Lower lobe of right lung (tissue), 2 donors: Measurements from ENCODE around the gene SCMH1. TPM values are rescaled to one million over a fixed set of nuclear protein-coding genes. Genes with fewer than 3 reads are reported as not detected.

Experiments used
- ATAC-seq, 2 donors: fragments of 200-7000 bp; cut with Tn5 transposase; one replicate each; pipeline ENCODE4 v1.9.1; 2020 to 2022; ENCODE audit warnings: mild to moderate bottlenecking in 2 of 2, moderate library complexity in 2 of 2
- DNase-seq: peaks from one replicate; pipeline ENCODE4 v3.0.0-alpha.2; 2020
- H3K27ac ChIP-seq: fragments of 200-600 bp; one replicate; pipeline ENCODE4 v1.8.0; 2022
- H3K27me3 ChIP-seq: fragments of 200-600 bp; one replicate; pipeline ENCODE4 v1.8.0; 2022; ENCODE audit warnings: low read depth
- H3K36me3 ChIP-seq: fragments of 200-600 bp; one replicate; pipeline ENCODE4 v1.8.0; 2022; ENCODE audit warnings: mild to moderate bottlenecking
- H3K4me1 ChIP-seq: fragments of 200-600 bp; one replicate; pipeline ENCODE4 v1.8.0; 2022
- H3K4me3 ChIP-seq: fragments of 200-600 bp; one replicate; pipeline ENCODE4 v1.8.0; 2022; ENCODE audit warnings: mild to moderate bottlenecking
- H3K9me3 ChIP-seq: fragments of 200-600 bp; one replicate; pipeline ENCODE4 v1.8.0; 2022
- CTCF ChIP-seq: fragments of 200-600 bp; IDR thresholded peaks from one replicate; pipeline ENCODE4 v1.8.0; 2022; ENCODE audit warnings: antibody characterized with exemption, mild to moderate bottlenecking
- intact Hi-C: fragments of 100-400 bp; cut with DNase I; formaldehyde crosslinking; loops from one replicate; pipeline ENCODE4 v1.11.0; 2022
- total RNA-seq: library from RNA; stranded (reverse); fragmentation: NEBNext Ultra II Directional; extraction: Animal tissue kit (Norgen Biotek cat#: 25700); gene quantifications from one replicate; pipeline ENCODE4 v1.2.1, GENCODE V29; 2021
- donor health status: DM: no; HTN: yes; CAD: no; lungs with severe emphysema.

SCMH1 gene
- total RNA-seq, 1 donor from 2014 or later, result 30.0 TPM

- ATAC-seq (no peak), DNase-seq (no peak)
- intact Hi-C loops, result no loop called here
These were observed 80.3 kb downstream of the SCMH1 start for GRCh38 chr1:41161846-41162245.

GRCh38 chr1:41160498-41161110 is 81.5 kb downstream of the SCMH1 start:
- intact Hi-C loops, result no loop called here
- Histone ChIP-seq H3K9me3 (no peaks in the 10 kb centered on the region), H3K27ac (no peak overlapping the region), H3K4me1 (no peaks in the 10 kb centered on the region), H3K4me3 (no peak overlapping the region), H3K27me3 (no peaks in the 10 kb centered on the region), H3K36me3 (peaks cover 16% of the 10 kb centered on the region)
- ATAC-seq (no peak), DNase-seq (no peak)
- TF ChIP-seq CTCF, result no peak

More at GRCh38 chr1:41161846-41162245, 80.3 kb downstream of the SCMH1 start:
- no peak for TF ChIP-seq CTCF
- H3K9me3 ChIP-seq, result no peaks in the 10 kb centered on the region
- H3K4me1 ChIP-seq, result no peaks in the 10 kb centered on the region
- H3K27ac ChIP-seq, result no peak overlapping the region
- H3K4me3 ChIP-seq, result no peak overlapping the region
- peaks cover 16% of the 10 kb centered on the region for H3K36me3 ChIP-seq
- no peaks in the 10 kb centered on the region for H3K27me3 ChIP-seq

GRCh38 chr1:41158966-41159365 is 83.1 kb downstream of the SCMH1 start:
- intact Hi-C loops, result no loop called here
- TF ChIP-seq CTCF, result no peak
- H3K4me3 ChIP-seq, result no peak overlapping the region
- H3K9me3 ChIP-seq, result no peaks in the 10 kb centered on the region
- H3K36me3 ChIP-seq, result peaks cover 16% of the 10 kb centered on the region
- no peaks in the 10 kb centered on the region for H3K27me3 ChIP-seq
- H3K27ac ChIP-seq, result no peak overlapping the region
- no peaks in the 10 kb centered on the region for H3K4me1 ChIP-seq
- no peak for ATAC-seq
- DNase-seq, result no peak

GRCh38 chr1:41158147-41158875 is 83.8 kb downstream of the SCMH1 start:
- Histone ChIP-seq H3K4me1 (no peaks in the 10 kb centered on the region), H3K27ac (no peak overlapping the region), H3K27me3 (no peaks in the 10 kb centered on the region), H3K9me3 (no peaks in the 10 kb centered on the region), H3K4me3 (no peak overlapping the region), H3K36me3 (peaks cover 16% of the 10 kb centered on the region)
- no peak for TF ChIP-seq CTCF
- intact Hi-C loops, result no loop called here
- ATAC-seq, result no peak
- no peak for DNase-seq

GRCh38 chr1:41155105-41155504 is 87.0 kb downstream of the SCMH1 start:
- no peak for TF ChIP-seq CTCF
- Histone ChIP-seq H3K36me3 (peaks cover 18% of the 10 kb centered on the region), H3K4me3 (no peak overlapping the region), H3K27me3 (no peaks in the 10 kb centered on the region), H3K27ac (no peak overlapping the region), H3K9me3 (no peaks in the 10 kb centered on the region), H3K4me1 (peaks cover 5% of the 10 kb centered on the region)
- DNase-seq (no peak), ATAC-seq (no peak)
- intact Hi-C loops, result no loop called here
